ENCODE data around the gene ERMARD.

The ERMARD gene

DNA sequence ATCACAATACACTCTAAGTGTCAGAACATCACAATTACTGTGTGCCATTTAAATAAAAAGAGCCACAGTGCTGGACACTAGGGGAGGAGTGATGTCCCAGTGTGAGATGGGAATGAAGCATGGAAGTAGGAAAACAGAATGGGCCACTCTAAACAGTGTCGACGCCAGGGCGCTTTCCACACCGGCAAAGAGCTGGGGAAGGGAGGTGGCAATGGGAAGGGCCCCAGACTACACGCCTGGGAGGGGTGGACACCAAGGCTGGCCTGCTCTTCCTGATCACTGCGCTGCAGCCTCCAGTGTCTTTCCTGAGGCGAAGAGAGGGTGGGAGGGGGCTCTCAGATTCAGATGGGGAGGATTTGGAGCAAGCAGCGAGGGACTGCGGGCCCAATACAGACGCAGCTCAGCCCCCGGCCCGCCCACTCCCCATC lies 75.9 kb downstream of the ERMARD start:
- FAIRE-seq = no peak

DNA sequence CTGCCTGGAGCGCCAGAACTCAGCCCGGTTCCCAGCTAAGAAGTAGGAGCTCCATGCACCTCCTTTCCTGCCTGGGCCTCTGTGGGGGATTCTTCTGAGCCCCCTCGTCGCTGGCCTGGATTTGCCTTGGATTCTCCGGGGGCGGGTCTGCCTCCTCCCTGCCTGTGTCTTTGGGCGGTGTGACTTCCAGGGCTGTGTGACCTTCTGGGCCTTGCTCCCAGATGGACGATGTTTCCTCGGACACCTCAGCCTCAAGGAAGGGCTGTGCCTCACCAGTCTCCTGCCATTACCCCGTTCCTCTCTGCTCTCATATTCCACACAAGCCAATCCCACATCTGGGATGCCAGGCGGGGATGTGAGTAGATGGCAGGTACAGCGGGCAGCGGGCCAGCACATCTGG lies 76.8 kb downstream of the ERMARD start:
- FAIRE-seq = no peak

DNA sequence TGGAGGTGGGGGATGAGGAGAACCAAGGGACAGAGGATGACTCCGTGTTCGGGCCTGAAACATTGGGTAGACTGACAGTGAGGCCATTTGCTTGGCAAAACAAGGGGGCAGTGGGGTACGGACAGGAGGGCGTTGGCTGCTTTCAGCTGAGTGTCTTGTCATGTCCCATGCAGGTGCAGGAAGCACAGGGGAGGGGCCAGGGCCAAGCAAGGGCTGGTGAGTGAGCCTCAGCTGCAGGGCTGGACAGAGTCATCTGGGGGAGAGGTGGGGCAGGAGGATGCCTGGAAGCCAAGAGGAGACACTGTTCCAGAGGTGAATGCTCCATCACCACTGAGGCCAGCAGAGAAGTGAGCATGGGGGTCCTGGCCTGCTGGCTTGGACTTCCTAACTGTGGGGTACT lies 78.4 kb downstream of the ERMARD start:
- no peak for FAIRE-seq

DNA sequence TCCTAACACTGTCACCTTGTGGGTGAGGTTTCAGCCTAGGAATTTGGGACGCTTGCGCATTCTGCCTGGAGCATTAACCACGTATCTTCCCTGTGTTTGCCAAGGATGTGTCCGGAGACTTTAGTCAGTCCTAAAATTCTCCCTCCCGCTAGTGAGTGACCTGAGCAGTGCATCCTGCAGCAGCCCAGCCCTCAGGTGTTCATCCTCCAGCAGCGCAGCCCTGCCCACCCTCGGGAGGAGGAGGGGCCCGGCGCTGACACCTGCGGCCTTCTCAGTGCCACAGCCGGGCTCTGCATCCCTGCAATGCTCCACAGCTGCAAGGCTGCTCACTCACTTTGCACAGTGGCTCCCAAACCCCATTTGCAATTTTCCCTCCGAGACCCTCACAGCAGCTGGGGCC lies 79.5 kb downstream of the ERMARD start:
- no peak for FAIRE-seq

Measured in islet of Langerhans (tissue), 1 donor.